Measurements from ENCODE around the gene MGAM2.

Gene MGAM2

DNA sequence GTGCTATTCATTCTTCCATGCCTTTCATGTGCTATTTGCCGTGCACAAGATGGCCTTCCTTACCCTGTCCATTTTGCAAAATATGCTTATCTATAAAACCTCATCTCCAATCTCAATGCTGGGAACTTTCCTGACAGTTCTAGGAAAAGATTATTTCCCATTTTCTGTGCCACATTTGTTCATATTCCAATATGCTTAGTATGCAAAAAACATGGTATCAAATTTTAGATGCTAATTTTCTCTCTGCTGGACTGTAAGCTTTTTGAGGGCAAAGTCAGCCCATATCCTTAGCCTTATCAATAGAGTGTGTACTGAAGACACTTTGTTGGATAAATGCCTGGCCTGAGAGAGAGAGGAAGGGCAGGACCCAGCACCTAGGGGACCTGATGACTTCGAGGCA, 39.4 kb downstream of the MGAM2 start:
- Histone ChIP-seq H3K27me3 (ENCODE audit: control insufficient read depth, insufficient read depth, low read length) (no peaks in the 10 kb centered on the region), H3K4me1 (ENCODE audit: control insufficient read depth, insufficient read depth, low read length) (peaks cover 5% of the 10 kb centered on the region), H3K9me3 (ENCODE audit: control insufficient read depth, insufficient read depth, low read length) (no peaks in the 10 kb centered on the region), H3K4me3 (ENCODE audit: low read depth, low read length) (no peak overlapping the region), H3K9ac (ENCODE audit: low read depth, low read length) (no peak overlapping the region), H3K36me3 (ENCODE audit: control insufficient read depth, insufficient read depth, low read length) (no peaks in the 10 kb centered on the region)

DNA sequence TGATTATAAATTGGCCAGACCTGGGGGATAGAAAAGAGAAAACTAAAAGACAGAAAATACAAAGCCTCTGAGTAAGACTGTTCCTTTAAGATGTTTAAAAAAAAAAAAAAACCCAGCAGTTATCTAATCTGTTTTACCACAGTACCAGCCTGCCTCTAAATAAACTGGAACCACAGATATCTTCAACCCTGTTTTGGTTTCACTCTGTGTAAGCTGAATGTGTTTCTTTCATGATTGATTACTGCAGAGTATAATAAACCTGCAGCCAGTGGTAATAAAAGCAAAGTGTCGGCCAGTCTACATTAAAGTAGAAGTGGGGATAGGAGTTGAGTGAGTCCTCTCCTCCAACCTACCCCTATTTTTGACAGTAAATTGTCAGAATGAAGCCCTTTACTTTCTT, 40.6 kb downstream of the MGAM2 start:
- H3K27me3 ChIP-seq (ENCODE audit: control insufficient read depth, insufficient read depth, low read length), result no peaks in the 10 kb centered on the region
- no peaks in the 10 kb centered on the region for H3K36me3 ChIP-seq (ENCODE audit: control insufficient read depth, insufficient read depth, low read length)
- H3K4me1 ChIP-seq (ENCODE audit: control insufficient read depth, insufficient read depth, low read length), result no peaks in the 10 kb centered on the region
- no peak overlapping the region for H3K9ac ChIP-seq (ENCODE audit: low read depth, low read length)
- no peaks in the 10 kb centered on the region for H3K9me3 ChIP-seq (ENCODE audit: control insufficient read depth, insufficient read depth, low read length)
- H3K4me3 ChIP-seq (ENCODE audit: low read depth, low read length), result no peak overlapping the region

DNA sequence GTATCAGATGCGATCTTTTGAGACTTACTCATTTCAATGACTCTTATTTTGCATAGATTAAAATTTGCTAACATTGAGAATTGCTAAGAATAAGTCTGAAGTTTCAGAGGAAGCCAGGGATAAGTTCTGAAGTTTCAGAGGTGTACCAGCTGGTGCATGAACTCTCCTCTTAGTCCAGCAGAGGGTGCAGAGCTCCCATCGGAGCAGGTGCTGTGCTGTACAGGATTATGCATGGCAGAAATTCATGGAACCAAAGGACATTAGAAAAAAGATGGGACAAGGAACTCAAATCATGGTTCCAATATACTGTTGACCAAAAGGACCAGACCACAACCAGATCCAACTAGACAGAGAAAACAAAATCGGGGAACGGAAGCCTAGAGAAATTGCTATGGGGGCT, 41.9 kb downstream of the MGAM2 start:
- Histone ChIP-seq H3K36me3 (ENCODE audit: control insufficient read depth, insufficient read depth, low read length) (no peaks in the 10 kb centered on the region), H3K9me3 (ENCODE audit: control insufficient read depth, insufficient read depth, low read length) (no peaks in the 10 kb centered on the region), H3K4me3 (ENCODE audit: low read depth, low read length) (no peak overlapping the region), H3K9ac (ENCODE audit: low read depth, low read length) (no peak overlapping the region), H3K4me1 (ENCODE audit: control insufficient read depth, insufficient read depth, low read length) (no peaks in the 10 kb centered on the region), H3K27me3 (ENCODE audit: control insufficient read depth, insufficient read depth, low read length) (no peaks in the 10 kb centered on the region)

DNA sequence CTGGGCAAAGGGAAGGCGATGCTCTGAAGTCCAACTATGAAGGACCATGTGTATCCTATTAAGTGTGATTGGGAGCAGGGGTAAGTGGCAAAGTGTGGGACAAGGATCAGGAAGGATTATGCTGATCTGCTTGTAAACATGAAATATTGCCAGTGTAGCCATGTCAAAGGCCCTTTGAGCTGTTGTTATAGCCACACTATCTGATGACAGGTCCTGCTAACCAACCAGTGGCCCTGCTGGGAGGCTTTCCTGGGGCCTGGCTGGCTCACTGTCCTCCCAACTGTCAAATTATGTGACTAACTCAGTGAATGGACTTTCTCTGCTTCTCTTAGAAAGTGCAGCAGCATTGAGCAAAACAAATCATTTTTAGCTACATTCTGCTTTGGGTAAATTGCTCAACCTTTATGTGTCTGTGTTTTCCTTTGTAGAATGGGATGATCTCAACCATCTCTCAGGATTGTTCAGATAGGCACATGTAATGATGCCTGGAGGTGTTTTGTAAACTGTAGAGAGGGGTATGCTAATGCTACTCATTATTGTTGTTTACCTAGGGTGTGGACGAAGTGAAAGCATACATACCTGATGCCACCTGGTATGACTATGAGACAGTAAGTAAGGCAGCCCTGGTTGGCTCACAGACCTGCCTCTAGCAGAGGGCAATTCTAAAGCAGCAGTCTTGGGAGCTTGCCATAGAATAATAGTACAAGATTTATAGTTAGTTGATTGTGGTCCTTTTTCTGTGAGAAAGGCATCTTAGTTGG, 47.4 kb downstream of the MGAM2 start:
- no peaks in the 10 kb centered on the region for H3K4me1 ChIP-seq (ENCODE audit: control insufficient read depth, insufficient read depth, low read length)
- H3K4me3 ChIP-seq (ENCODE audit: low read depth, low read length), result no peak overlapping the region
- H3K9me3 ChIP-seq (ENCODE audit: control insufficient read depth, insufficient read depth, low read length), result no peaks in the 10 kb centered on the region
- H3K27me3 ChIP-seq (ENCODE audit: control insufficient read depth, insufficient read depth, low read length), result no peaks in the 10 kb centered on the region
- H3K9ac ChIP-seq (ENCODE audit: low read depth, low read length), result no peak overlapping the region
- H3K36me3 ChIP-seq (ENCODE audit: control insufficient read depth, insufficient read depth, low read length), result no peaks in the 10 kb centered on the region

DNA sequence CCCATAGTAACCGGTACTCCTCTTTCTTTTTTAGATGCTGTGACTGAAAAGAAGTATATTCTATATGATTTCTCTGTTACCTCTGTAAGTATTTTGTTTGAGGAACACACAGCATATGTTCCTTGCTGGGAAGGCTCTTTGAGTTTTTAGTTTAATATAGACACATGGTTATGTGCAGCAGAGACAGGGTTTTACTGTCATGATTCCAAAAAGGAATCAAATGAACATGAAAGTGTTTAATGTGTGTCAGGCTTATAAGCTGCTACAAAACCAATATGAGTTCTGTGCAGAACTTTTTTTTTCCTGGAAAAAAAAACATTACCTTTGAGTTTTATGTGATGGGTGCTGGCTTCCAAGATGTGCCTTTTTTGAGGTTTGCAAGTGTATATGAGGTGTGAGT, 50.4 kb downstream of the MGAM2 start:
- H3K9me3 ChIP-seq (ENCODE audit: control insufficient read depth, insufficient read depth, low read length), result no peaks in the 10 kb centered on the region
- no peaks in the 10 kb centered on the region for H3K4me1 ChIP-seq (ENCODE audit: control insufficient read depth, insufficient read depth, low read length)
- no peaks in the 10 kb centered on the region for H3K36me3 ChIP-seq (ENCODE audit: control insufficient read depth, insufficient read depth, low read length)
- H3K4me3 ChIP-seq (ENCODE audit: low read depth, low read length), result no peak overlapping the region
- H3K27me3 ChIP-seq (ENCODE audit: control insufficient read depth, insufficient read depth, low read length), result no peaks in the 10 kb centered on the region
- no peak overlapping the region for H3K9ac ChIP-seq (ENCODE audit: low read depth, low read length)

DNA sequence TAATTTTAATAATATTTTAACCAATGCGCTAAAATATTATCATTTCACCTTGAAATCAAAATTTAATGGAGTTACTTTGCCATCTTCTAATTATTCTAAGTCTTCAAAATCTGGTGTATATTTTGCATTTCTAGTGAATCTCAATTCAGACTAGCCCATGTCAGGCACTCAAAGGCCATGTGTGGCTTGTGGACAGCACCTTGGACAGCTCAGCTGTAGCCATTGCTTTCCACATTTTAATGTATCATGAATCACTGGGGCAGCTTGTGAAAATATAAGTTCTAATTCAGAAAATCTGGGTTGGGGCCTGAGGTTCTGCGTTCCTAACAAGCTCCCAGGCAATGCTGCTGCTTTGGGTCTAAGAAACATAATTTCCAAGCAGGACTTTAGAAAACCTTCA, 57.2 kb downstream of the MGAM2 start:
- H3K4me3 ChIP-seq (ENCODE audit: low read depth, low read length), result no peak overlapping the region
- no peaks in the 10 kb centered on the region for H3K4me1 ChIP-seq (ENCODE audit: control insufficient read depth, insufficient read depth, low read length)
- no peaks in the 10 kb centered on the region for H3K36me3 ChIP-seq (ENCODE audit: control insufficient read depth, insufficient read depth, low read length)
- no peaks in the 10 kb centered on the region for H3K27me3 ChIP-seq (ENCODE audit: control insufficient read depth, insufficient read depth, low read length)
- no peak overlapping the region for H3K9ac ChIP-seq (ENCODE audit: low read depth, low read length)
- no peaks in the 10 kb centered on the region for H3K9me3 ChIP-seq (ENCODE audit: control insufficient read depth, insufficient read depth, low read length)

DNA sequence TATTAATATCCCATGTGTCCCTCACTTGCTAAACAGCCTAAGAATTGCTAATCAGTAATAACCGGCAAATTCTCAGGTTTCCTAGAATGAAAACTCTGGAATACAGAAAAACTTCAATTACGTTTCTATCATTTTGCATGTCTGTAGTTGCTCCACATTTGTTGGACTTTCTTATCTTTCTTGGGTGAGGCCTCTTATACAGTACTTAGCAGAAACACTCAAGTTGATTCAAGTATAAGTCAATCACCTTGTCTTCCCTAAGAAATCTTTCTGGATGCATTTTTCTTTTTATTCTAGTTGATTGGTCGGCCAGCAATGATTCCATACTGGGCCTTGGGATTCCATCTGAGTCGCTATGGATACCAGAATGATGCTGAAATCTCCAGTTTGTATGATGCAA, 61.4 kb downstream of the MGAM2 start:
- Histone ChIP-seq H3K9me3 (ENCODE audit: control insufficient read depth, insufficient read depth, low read length) (no peaks in the 10 kb centered on the region), H3K27me3 (ENCODE audit: control insufficient read depth, insufficient read depth, low read length) (no peaks in the 10 kb centered on the region), H3K9ac (ENCODE audit: low read depth, low read length) (no peak overlapping the region), H3K36me3 (ENCODE audit: control insufficient read depth, insufficient read depth, low read length) (no peaks in the 10 kb centered on the region), H3K4me1 (ENCODE audit: control insufficient read depth, insufficient read depth, low read length) (no peaks in the 10 kb centered on the region), H3K4me3 (ENCODE audit: low read depth, low read length) (no peak overlapping the region)

DNA sequence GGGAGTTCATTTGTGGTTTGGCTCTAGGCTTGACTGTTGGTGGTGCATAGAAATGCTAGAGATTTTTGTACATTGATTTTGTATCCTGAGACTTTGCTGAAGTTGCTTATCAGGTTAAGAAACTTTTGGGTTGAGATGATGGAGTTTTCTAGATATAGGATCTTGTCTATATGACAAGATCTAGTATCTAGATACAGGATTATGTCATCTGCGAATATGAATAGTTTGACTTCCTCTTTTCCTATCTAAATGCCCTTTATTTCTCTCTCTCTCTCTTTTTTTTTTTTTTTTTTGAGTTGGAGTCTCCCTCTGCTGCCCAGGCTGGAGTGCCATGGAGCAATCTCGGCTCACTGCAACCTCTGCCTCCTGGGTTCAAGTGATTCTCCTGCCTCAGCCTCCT, 62.9 kb downstream of the MGAM2 start:
- Histone ChIP-seq H3K27me3 (ENCODE audit: control insufficient read depth, insufficient read depth, low read length) (no peaks in the 10 kb centered on the region), H3K9me3 (ENCODE audit: control insufficient read depth, insufficient read depth, low read length) (no peaks in the 10 kb centered on the region), H3K4me1 (ENCODE audit: control insufficient read depth, insufficient read depth, low read length) (no peaks in the 10 kb centered on the region), H3K4me3 (ENCODE audit: low read depth, low read length) (no peak overlapping the region), H3K36me3 (ENCODE audit: control insufficient read depth, insufficient read depth, low read length) (no peaks in the 10 kb centered on the region), H3K9ac (ENCODE audit: low read depth, low read length) (no peak overlapping the region)

DNA sequence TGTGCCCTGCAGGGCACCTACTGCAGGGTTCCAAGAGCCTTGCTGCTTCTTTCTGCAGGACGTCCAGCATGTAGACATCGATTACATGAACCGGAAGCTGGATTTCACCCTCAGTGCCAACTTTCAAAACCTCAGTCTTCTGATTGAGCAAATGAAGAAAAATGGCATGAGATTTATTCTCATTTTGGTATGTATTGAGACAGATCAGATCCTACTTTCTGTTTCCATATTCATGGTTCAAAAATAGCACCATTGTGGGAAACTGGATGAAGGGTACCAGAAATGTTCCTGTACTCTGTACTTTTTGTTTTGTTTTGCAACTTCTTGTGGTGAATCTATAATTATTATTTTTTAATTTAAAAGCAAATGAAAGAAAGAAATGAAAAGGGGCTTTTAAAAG, 64.1 kb downstream of the MGAM2 start:
- no peaks in the 10 kb centered on the region for H3K27me3 ChIP-seq (ENCODE audit: control insufficient read depth, insufficient read depth, low read length)
- no peaks in the 10 kb centered on the region for H3K9me3 ChIP-seq (ENCODE audit: control insufficient read depth, insufficient read depth, low read length)
- no peaks in the 10 kb centered on the region for H3K36me3 ChIP-seq (ENCODE audit: control insufficient read depth, insufficient read depth, low read length)
- H3K9ac ChIP-seq (ENCODE audit: low read depth, low read length), result no peak overlapping the region
- H3K4me3 ChIP-seq (ENCODE audit: low read depth, low read length), result no peak overlapping the region
- no peaks in the 10 kb centered on the region for H3K4me1 ChIP-seq (ENCODE audit: control insufficient read depth, insufficient read depth, low read length)

DNA sequence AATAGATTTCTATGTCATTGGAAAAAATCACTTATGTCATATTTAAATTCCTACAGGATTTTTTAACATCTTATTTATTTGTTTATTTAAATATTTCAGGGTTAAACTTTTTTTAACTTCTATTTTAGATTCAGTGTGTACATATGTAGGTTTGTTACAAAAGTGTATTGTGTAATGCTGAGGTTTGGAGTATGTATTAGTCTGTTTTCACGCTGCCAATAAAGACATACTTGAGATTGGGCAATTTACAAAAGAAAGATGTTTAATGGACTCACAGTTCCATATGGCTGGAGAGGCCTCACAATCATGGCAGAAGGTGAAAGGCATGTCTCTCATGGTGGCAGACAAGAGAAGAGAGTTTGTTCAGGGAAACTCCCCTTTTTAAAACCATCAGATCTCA, 65.4 kb downstream of the MGAM2 start:
- Histone ChIP-seq H3K9ac (ENCODE audit: low read depth, low read length) (no peak overlapping the region), H3K27me3 (ENCODE audit: control insufficient read depth, insufficient read depth, low read length) (no peaks in the 10 kb centered on the region), H3K36me3 (ENCODE audit: control insufficient read depth, insufficient read depth, low read length) (no peaks in the 10 kb centered on the region), H3K4me1 (ENCODE audit: control insufficient read depth, insufficient read depth, low read length) (no peaks in the 10 kb centered on the region), H3K9me3 (ENCODE audit: control insufficient read depth, insufficient read depth, low read length) (no peaks in the 10 kb centered on the region), H3K4me3 (ENCODE audit: low read depth, low read length) (no peak overlapping the region)

DNA sequence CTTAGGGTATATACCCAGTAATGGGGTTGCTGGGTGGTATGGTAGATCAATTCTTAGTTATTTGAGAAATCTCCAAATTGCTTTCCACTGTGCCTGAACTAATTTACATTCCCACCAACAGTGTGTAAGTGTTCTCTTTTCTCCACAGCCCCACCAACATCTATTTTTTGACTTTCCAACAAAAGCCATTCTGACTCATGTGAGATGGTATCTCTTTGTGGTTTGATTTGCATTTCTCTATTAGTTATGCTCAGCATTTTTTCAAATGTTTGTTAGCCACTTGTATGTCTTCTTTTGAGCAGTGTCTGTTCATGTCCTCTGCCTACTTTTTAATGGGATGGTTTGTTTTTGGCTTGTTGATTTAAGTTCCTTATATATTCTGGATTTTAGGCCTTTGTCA, 66.4 kb downstream of the MGAM2 start:
- Histone ChIP-seq H3K36me3 (ENCODE audit: control insufficient read depth, insufficient read depth, low read length) (no peaks in the 10 kb centered on the region), H3K4me1 (ENCODE audit: control insufficient read depth, insufficient read depth, low read length) (no peaks in the 10 kb centered on the region), H3K27me3 (ENCODE audit: control insufficient read depth, insufficient read depth, low read length) (no peaks in the 10 kb centered on the region), H3K9me3 (ENCODE audit: control insufficient read depth, insufficient read depth, low read length) (no peaks in the 10 kb centered on the region), H3K4me3 (ENCODE audit: low read depth, low read length) (no peak overlapping the region), H3K9ac (ENCODE audit: low read depth, low read length) (no peak overlapping the region)

DNA sequence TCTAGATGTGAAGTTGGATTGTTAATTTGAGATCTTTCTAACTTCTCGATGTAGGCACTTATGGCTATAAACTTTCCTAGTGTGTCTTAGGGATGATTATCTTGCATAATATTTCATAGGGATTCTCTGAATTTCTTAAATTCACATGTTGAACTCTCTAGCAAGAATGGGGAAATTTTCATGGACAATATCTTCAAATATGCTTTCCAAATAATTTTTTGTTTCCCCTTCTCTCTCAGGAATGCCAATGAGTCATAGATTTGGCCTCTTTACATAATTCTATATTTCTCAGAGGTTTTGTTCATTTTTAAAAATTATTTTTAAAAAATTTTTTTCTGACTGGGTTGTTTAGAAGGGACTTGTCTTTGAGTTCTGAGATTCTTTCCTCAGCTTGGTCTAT, 68.9 kb downstream of the MGAM2 start:
- Histone ChIP-seq H3K27me3 (ENCODE audit: control insufficient read depth, insufficient read depth, low read length) (no peaks in the 10 kb centered on the region), H3K36me3 (ENCODE audit: control insufficient read depth, insufficient read depth, low read length) (no peaks in the 10 kb centered on the region), H3K4me3 (ENCODE audit: low read depth, low read length) (no peak overlapping the region), H3K9ac (ENCODE audit: low read depth, low read length) (no peak overlapping the region), H3K4me1 (ENCODE audit: control insufficient read depth, insufficient read depth, low read length) (no peaks in the 10 kb centered on the region), H3K9me3 (ENCODE audit: control insufficient read depth, insufficient read depth, low read length) (no peaks in the 10 kb centered on the region)
